Right lobe of liver (tissue), 4 donors: ENCODE measurements around the gene SBF2.
"Not testable (repeated sequence)": the region's sequence is repeated elsewhere in the genome, so short reads cannot be mapped to it uniquely, and the experiment has no call there.

Experiments
- CTCF ChIP-seq, 4 donors: fragments of 200-600 bp in 3 of 4; fragments of 450-650 bp in 1 of 4; IDR thresholded peaks; one replicate each; pipeline versions ENCODE4 v1.5.1 to v1.8.0; 2016 to 2022; ENCODE audit warnings: antibody characterized with exemption in 4 of 4, mild to moderate bottlenecking in 2 of 4
- POLR2A ChIP-seq: fragments of 450-650 bp; IDR thresholded peaks from one replicate; pipeline ENCODE4 v1.6.1; 2017; ENCODE audit warnings: antibody characterized with exemption, mild to moderate bottlenecking
- donor health status: DM: no; HTN: no; CAD: no.
- donor health status: DM: no; HTN: no; CAD: no.
- donor health status: DM: no; HTN: yes; CAD: no.

GRCh38 chr11:10231803-10232202, 62.2 kb downstream of the SBF2 start:
- not testable (repeated sequence) for TF ChIP-seq CTCF (IDR thresholded peaks at IDR 0.05); POLR2A
